ENCODE data around the gene BIRC3.

Gene BIRC3

DNA sequence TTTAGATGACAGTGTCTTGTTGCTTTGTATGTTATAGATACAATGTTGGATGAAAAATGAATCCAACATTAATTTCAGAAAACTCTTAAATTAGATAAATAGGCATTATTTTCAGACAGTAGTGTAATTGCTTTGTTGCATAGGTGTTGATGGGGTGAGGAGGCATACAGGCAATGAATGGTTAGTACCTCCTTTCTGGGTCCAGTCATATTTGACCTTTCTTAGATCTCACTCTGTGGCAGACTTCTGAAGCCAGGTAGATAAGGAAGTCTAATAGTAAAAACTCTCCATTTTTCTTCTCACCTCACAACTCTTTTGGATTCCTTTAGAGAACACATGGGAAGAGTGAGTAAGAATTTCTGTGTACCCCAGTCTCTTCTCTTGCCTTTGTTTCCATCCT is 61.5 kb downstream of the BIRC3 start:
- no peak for DNase-seq

DNA sequence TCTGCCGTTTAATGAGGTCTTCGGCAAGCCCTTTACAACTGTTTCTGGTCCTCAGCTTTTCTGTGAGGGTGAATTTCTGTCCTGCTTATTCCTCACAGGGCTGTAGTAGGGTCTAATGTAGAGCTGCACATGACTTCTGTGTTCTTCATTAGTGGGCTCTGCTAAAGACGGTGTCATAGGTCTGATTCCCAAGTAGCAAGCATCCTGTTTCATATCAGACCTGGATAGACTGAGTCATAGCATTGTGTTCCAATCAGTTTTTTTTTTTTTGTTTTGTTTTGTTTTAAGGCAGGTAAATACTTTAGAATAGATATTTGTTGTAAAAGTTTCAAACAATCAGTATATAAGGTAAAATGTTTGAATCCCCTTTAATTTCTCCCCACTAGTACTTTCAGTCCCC is 65.1 kb downstream of the BIRC3 start:
- no peak for DNase-seq

DNA sequence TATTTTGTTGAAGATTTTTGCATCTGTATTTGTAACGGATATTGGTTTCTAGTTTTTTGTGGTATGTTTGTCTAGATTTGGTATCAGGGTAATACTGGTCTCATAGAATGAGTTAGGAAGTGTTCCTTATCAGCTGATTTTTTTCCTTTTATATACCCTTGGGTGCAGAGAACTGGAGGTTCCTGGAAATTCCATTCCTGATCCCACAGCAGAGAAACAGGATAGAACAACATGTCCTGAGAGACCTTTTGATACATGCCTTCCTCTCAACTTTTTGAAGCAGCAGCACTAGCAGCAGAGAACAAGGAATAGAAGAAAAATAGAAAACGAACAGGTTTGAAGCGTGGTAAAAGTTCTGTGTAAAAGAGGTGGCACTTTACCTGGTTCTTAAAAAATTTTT is 66.6 kb downstream of the BIRC3 start:
- DNase-seq, result no peak

DNA sequence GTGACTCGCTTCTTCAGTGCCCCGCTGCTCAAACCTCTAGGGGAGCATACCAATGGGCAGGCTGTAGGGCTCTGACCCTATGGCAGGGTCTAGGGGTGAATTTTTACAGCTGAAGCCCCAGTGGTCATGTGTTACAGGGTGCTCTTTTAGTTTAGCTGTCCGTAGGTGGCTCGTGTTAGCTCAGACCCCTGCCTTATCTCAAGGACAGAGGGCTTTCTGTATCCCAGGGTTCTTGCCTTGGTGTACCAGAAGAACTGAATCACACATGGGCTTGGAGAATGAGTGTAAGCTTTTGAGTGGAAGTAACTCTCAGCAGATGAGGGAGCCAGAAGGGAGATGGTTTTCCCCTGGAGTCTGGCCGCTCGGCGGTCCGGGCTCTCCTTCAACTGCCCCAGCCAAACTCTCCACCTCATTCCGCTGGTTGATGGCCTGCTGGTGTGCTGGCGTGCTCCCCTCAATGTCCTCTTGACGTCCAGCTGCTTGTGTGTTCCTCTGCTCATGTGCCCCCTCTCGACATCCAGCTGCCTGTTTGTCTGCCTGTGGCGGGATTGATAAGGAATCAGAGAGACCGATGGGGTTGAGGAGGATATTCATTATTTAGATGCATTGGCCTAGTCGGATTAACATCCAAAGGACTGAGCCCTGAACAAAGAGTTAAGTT is 67.3 kb downstream of the BIRC3 start:
- DNase-seq, result peak; percentile 64

DNA sequence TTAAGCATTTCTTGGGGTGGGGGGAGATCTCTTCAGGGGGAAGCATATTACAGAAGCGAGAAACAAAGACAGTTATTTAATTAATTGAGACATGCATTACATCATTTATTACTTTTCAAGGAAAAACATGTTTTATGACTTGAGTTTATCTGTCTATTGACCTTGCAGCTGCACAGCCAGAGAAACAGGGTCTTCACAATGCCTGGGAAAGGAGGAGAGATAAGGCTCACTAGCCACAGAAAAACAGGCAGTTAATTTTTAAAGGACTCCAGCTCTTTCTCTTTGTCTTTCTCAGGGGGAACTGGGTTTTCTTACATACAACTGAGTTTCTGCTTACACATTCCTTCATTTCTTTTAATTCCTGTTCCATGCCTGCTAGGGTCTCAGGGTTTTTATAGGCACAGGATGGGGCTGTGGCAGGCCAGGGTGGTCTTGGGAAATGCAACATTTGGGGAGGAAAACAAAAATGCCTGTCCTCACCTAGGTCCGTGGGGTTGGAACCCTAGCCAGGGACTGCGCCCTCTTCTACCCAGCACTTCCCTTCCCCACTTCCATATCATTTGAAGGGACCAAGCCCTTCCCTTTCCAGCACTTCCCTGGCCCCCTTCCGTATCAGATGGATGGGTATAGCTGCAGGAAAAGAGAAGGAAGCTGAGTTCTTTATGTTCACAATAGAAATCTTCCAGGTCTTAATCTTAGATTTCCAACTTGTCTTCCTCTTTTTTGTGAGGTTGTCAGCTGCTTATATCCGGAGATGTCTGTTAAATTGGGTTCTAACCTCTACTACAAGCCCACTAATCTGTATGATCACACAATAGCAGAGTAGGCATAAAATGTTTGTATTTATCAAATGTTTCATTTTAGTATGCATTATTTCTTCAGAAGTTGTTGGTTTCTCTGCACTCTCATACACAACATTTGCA is 68.1 kb downstream of the BIRC3 start:
- peak; percentile 64 for DNase-seq

DNA sequence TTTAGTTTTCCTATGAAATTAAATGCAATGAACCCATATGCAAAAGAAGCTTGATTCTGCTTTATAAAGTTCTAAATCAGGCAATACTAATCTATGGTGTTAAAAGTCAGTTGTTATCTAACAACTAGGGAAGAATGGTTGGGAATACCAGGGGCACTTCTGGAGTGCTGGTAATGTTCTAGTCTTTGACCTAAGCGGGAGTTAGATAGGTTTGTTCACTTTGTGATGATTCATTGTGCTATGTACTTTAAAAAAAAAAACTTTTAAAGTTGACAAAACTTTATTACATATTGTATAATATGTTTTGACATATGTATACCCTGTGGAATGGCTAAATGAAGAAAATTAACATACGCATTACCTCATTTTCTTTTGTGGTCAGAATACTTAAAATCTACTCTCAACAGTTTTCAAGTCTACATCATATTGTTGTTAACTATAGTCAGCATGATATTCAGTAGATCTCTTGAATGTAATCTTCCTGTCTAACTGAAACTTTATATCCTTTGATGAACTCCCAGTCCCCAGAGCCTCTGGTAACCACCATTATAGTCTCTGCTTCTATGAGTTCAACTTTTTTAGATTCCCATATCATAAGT is 69.0 kb downstream of the BIRC3 start:
- DNase-seq, result peak; percentile 18

DNA sequence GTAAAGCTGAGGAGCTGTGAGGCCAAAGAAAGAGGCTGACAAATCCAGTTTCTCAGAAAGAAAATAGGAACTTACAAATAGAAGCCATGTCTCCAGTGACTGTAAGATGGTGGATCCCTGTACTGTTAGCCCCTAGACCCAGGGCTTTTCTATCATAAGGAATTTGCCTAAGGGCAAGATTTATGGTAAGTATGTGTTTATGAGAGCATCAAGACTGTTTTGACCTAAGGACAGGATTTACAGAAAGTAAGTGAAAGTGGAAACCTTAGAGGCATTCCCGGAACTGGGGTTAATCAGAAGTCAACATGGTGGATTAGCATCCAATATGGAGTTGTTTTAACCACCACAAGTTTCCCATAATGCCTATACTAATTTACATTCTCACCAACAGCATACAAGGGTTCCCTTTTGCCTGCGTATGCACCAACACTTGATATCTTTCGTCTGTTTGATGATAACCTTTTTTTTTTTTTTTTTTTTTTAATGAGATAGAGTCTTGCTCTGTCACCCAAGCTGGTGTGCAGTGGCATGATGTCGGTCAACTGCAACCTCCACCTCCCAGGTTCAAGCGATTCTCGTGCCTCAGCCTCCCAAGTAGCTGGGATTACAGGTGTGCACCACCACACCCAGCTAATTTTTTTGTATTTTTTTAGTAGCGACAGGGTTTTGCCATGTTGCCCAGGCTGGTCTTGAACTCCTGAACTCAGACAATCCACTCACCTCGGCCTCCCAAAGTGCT is 69.9 kb downstream of the BIRC3 start:
- no peak for DNase-seq
